Stomach (tissue), 4 donors: Measurements from ENCODE around the gene ZBTB42.

Experiments
- CTCF ChIP-seq, 7 experiments: fragments of 450-650 bp in 4 of 7; fragments of 200-600 bp in 3 of 7; sonication (generic) in 3 of 7; IDR thresholded peaks; one replicate each; pipeline ENCODE4 v1.5.1; 2016 to 2019; ENCODE audit warnings: antibody characterized with exemption in 7 of 7, control low read depth in 2 of 7, mild to moderate bottlenecking in 1 of 7
- POLR2A ChIP-seq, 4 donors: fragments of 450-650 bp; IDR thresholded peaks; one replicate each; pipeline ENCODE4 v1.6.1; 2016; ENCODE audit warnings: antibody characterized with exemption in 4 of 4, control low read depth in 2 of 4, mild to moderate bottlenecking in 1 of 4, moderate library complexity in 1 of 4

- TF ChIP-seq POLR2A (IDR thresholded peaks at IDR 0.05) = no peak
- no peak for TF ChIP-seq CTCF (IDR thresholded peaks at IDR 0.05)
These were observed 18.1 kb upstream of the ZBTB42 start for GRCh38 chr14:104782808-104783139.
